OCI-LY1 (cell line): ENCODE data around the gene TMEM107.

Source experiments
- H2AFZ ChIP-seq: fragments of 200-600 bp; sonication (generic), shearing (Covaris generic); 2 replicates; pipeline ENCODE4 v1.6.0; 2014; ENCODE audit warnings: antibody characterized with exemption, mild to moderate bottlenecking, low read length
- H3F3A ChIP-seq: fragments of 200-600 bp; sonication (generic), shearing (Covaris generic); 2 replicates; pipeline ENCODE4 v1.6.0; 2014; ENCODE audit warnings: mild to moderate bottlenecking, antibody characterized with exemption, low read length, moderate library complexity; ENCODE audit not compliant: insufficient read depth
- H3K27ac ChIP-seq: fragments of 200-600 bp; sonication (generic); 2 replicates; pipeline ENCODE4 v1.5.1; 2014; ENCODE audit warnings: low read length, mixed run types, mild to moderate bottlenecking, low read depth; ENCODE audit not compliant: poor library complexity, severe bottlenecking
- H3K27me3 ChIP-seq: fragments of 200-600 bp; sonication (generic); 2 replicates; pipeline ENCODE4 v1.6.0; 2014; ENCODE audit warnings: antibody characterized with exemption, mild to moderate bottlenecking, low read length, moderate library complexity; ENCODE audit not compliant: insufficient read depth
- H3K36me3 ChIP-seq: fragments of 200-600 bp; sonication (generic); 2 replicates; pipeline ENCODE4 v1.6.1; 2014; ENCODE audit warnings: mild to moderate bottlenecking, antibody characterized with exemption, low read length, moderate library complexity, mixed read lengths; ENCODE audit not compliant: insufficient read depth
- H3K4me1 ChIP-seq: fragments of 200-600 bp; sonication (generic); 2 replicates; pipeline ENCODE4 v1.5.1; 2014; ENCODE audit warnings: mild to moderate bottlenecking, low read length, moderate library complexity; ENCODE audit not compliant: insufficient read depth, severe bottlenecking
- H3K4me2 ChIP-seq: fragments of 200-600 bp; sonication (generic), shearing (Covaris generic); 2 replicates; pipeline ENCODE4 v1.6.1; 2014; ENCODE audit warnings: low read length
- H3K4me3 ChIP-seq: fragments of 200-600 bp; sonication (generic); 2 replicates; pipeline ENCODE4 v1.5.1; 2014; ENCODE audit warnings: low read length, low read depth, mild to moderate bottlenecking, mixed read lengths; ENCODE audit not compliant: poor library complexity, severe bottlenecking
- H3K79me2 ChIP-seq: fragments of 200-600 bp; shearing (Covaris generic); 2 replicates; pipeline ENCODE4 v1.6.1; 2016; ENCODE audit warnings: mixed run types, low read length, mixed read lengths; ENCODE audit not compliant: insufficient read depth
- H3K9ac ChIP-seq: fragments of 200-600 bp; sonication (generic), shearing (Covaris generic); 2 replicates; pipeline ENCODE4 v1.6.1; 2014; ENCODE audit warnings: mild to moderate bottlenecking, low read length, mixed read lengths
- H3K9me2 ChIP-seq: fragments of 200-600 bp; sonication (generic), shearing (Covaris generic); 2 replicates; pipeline ENCODE4 v1.6.1; 2014; ENCODE audit warnings: low read depth, mild to moderate bottlenecking, low read length, mixed read lengths
- H3K9me3 ChIP-seq: fragments of 200-600 bp; shearing (Covaris generic); 2 replicates; pipeline ENCODE4 v1.6.1; 2014; ENCODE audit warnings: low read length, mixed read lengths
- H4K20me1 ChIP-seq: fragments of 200-600 bp; sonication (generic), shearing (Covaris generic); 2 replicates; pipeline ENCODE4 v1.6.0; 2016; ENCODE audit warnings: mild to moderate bottlenecking, low read length; ENCODE audit not compliant: insufficient read depth
- CTCF ChIP-seq: fragments of 200-600 bp; sonication (generic), shearing (Covaris generic); IDR thresholded peaks from 2 replicates; pipeline ENCODE4 v1.5.1; 2017; ENCODE audit warnings: mild to moderate bottlenecking, antibody characterized with exemption, low read length, moderate library complexity, mixed read lengths
- EZH2 ChIP-seq: fragments of 200-600 bp; sonication (generic), shearing (Covaris generic); IDR thresholded peaks from 2 replicates; pipeline ENCODE4 v1.8.0; 2017; ENCODE audit warnings: borderline replicate concordance, mixed run types, mild to moderate bottlenecking, antibody characterized with exemption, low read length, moderate library complexity, mixed read lengths

TMEM107 gene

GRCh38 chr17:8154608-8155155, 21.5 kb downstream of the TMEM107 start:
- H3K4me2 ChIP-seq = peak overlapping the region; percentile 84
- H3K4me3 ChIP-seq = peak overlapping the region; percentile 69
- no peaks in the 10 kb centered on the region for H3K9me3 ChIP-seq
- H3K36me3 ChIP-seq = peaks cover 12% of the 10 kb centered on the region
- H4K20me1 ChIP-seq = no peaks in the 10 kb centered on the region
- H3K27ac ChIP-seq = peak overlapping the region; percentile 63
- H3K27me3 ChIP-seq = no peaks in the 10 kb centered on the region
- TF ChIP-seq EZH2 = no peak
- no peak for TF ChIP-seq CTCF
- no peak overlapping the region; the same call in 1 of the 2 replicates for H3K9ac ChIP-seq
- peaks cover 57% of the 10 kb centered on the region for H3K4me1 ChIP-seq
- no peak overlapping the region for H2AFZ ChIP-seq
- H3K9me2 ChIP-seq = no peaks in the 10 kb centered on the region
- no peaks in the 10 kb centered on the region for H3K79me2 ChIP-seq
- no peaks in the 10 kb centered on the region for H3F3A ChIP-seq

- H3K4me2 ChIP-seq = peak overlapping the region; percentile 58
- no peaks in the 10 kb centered on the region for H3K9me3 ChIP-seq
- peak overlapping the region; percentile 28 for H3K4me3 ChIP-seq
- H3K79me2 ChIP-seq = no peaks in the 10 kb centered on the region
- H3K36me3 ChIP-seq = peaks cover 13% of the 10 kb centered on the region
- H3K9me2 ChIP-seq = no peaks in the 10 kb centered on the region
- H3K27ac ChIP-seq = peak overlapping the region; percentile 63
- peak overlapping the region; percentile 29; the same call in 1 of the 2 replicates for H3K9ac ChIP-seq
- H3K4me1 ChIP-seq = peaks cover 57% of the 10 kb centered on the region
- H2AFZ ChIP-seq = no peak overlapping the region
- no peaks in the 10 kb centered on the region for H3F3A ChIP-seq
- no peak for TF ChIP-seq CTCF
- TF ChIP-seq EZH2 = no peak
- no peaks in the 10 kb centered on the region for H3K27me3 ChIP-seq
- no peaks in the 10 kb centered on the region for H4K20me1 ChIP-seq
Measured at GRCh38 chr17:8153957-8154607, 22.1 kb downstream of the TMEM107 start.

- H3K4me1 ChIP-seq = peaks cover 57% of the 10 kb centered on the region
- no peaks in the 10 kb centered on the region for H3F3A ChIP-seq
- H4K20me1 ChIP-seq = no peaks in the 10 kb centered on the region
- H3K9me3 ChIP-seq = no peaks in the 10 kb centered on the region
- no peak overlapping the region for H2AFZ ChIP-seq
- H3K4me3 ChIP-seq = no peak overlapping the region
- H3K27me3 ChIP-seq = no peaks in the 10 kb centered on the region
- H3K4me2 ChIP-seq = peak overlapping the region; percentile 58; the same call in 1 of the 2 replicates
- H3K9ac ChIP-seq = peak overlapping the region; percentile 29; the same call in 1 of the 2 replicates
- H3K27ac ChIP-seq = peak overlapping the region; percentile 63
- H3K36me3 ChIP-seq = peaks cover 14% of the 10 kb centered on the region
- TF ChIP-seq CTCF (no peak), EZH2 (no peak)
- no peaks in the 10 kb centered on the region for H3K79me2 ChIP-seq
- H3K9me2 ChIP-seq = no peaks in the 10 kb centered on the region
Measured at GRCh38 chr17:8153525-8153956, 22.6 kb downstream of the TMEM107 start.
